Right ventricle myocardium superior (tissue), 1 donor: ENCODE results near the gene DUOX2. TPM values are rescaled to one million over a fixed set of nuclear protein-coding genes. Genes with fewer than 3 reads are reported as not detected.
"Not testable (repeated sequence)": the region's sequence is repeated elsewhere in the genome, so short reads cannot be mapped to it uniquely, and the experiment has no call there.

ENCODE experiments used
- ATAC-seq: fragments of 200-7000 bp; cut with Tn5 transposase; one replicate; pipeline ENCODE4 v1.9.1; 2020; ENCODE audit warnings: mild to moderate bottlenecking; ENCODE audit not compliant: poor library complexity
- DNase-seq: peaks from one replicate; pipeline ENCODE4 v3.0.0-alpha.2; 2020
- intact Hi-C: fragments of 100-400 bp; cut with DNase I; formaldehyde crosslinking; loops from one replicate; pipeline ENCODE4 v1.11.2; 2022
- total RNA-seq: library from RNA; stranded (reverse); fragmentation: NEBNext Ultra II Directional; extraction: Animal tissue kit (Norgen Biotek cat#: 25700); gene quantifications from one replicate; pipeline ENCODE4 v1.2.1, GENCODE V29; 2021
- donor health status: DM: no; HTN: yes; CAD: no; lungs with severe emphysema.

The DUOX2 gene
- total RNA-seq, 1 donor from 2014 or later: 0.08 TPM

DNA sequence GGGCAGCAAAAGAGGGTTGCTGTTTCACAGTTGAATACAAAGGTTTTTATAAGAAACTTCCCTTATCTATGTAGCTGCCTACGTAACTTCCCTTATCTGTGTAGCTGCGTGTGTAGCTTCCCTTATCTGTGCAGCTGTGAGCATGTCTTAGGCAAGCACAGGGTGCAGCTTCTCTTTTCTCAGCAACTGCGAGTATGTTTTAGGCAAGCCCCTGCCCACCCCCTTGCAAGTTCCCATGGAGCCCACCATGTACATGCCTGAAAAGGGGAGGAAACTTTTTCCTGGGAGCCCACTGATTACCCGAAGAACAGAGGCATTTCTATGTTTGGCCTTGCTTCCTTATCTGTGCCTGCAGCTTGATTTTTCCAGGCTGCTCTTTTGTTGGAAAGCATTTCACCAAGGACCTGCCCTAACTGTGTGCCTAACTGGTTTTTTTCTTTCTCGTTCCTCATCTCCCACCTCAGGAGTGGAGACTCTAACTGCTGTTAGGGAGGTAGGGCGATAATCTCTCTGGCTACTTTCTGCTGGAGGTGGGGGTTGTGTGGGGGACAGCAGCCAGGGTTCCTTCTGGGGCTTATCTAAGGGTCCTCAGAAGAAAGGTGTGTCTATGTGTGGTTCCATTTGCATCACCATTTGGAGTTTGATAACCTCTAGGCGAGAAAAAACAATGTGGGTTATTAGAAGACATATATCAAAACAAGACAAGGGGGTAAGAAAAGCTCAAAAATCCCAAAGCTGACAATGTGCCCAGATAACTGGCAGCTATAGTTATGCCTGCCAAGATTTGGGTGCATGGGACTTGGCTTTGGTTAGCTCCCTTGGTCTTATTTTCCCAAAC lies 65.0 kb downstream of the DUOX2 start:
- DNase-seq: no peak
- intact Hi-C loops: loop anchor here (10.0 kb wide), 1 partner anchor 66 kb away; the partner anchor contains the start of genes DUOX2 and DUOXA2
- peak; percentile 73 for ATAC-seq

DNA sequence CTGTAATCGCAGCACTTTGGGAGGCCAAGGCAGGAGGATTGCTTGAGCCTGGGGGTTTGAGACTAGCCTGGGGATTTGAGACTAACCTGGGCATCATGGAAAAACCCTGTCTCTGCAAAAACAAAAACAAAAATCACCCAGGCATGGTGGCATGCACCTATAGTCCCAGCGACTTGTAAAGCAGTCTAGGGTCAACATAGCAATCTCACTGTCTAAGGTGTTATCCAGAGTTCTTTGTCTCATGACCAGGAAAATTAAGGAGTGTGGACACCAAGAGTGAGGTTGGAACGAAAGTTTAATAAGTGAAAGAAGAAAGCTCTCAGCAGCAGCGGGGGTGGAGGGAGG lies 65.6 kb downstream of the DUOX2 start:
- not testable (repeated sequence) for ATAC-seq, DNase-seq
- intact Hi-C loops: loop anchor here (10.0 kb wide), 1 partner anchor 66 kb away; the partner anchor contains the start of genes DUOX2 and DUOXA2

DNA sequence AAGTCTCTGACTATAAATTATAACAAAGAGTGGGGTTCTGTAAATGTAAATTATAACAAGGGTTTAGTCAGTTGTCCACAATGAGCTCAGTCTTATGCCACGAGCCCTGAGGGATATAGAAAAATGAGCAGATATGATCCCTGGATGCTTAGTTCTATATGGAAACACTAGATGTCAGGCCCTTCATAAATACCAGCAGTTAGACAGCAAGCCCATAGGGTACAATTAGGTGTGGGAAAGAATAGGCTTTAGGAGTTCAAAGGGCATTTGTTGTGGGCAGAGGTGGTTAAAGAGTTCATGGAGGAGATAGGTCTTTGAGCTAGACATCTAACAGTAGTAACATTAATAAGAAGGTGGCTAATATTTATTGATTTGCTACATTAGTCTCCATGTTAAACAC lies 69.7 kb downstream of the DUOX2 start:
- intact Hi-C loops: loop anchor here (10.0 kb wide), 1 partner anchor 71 kb away; the partner anchor contains the start of genes DUOX2 and DUOXA2
- DNase-seq, ATAC-seq: not testable (repeated sequence)

DNA sequence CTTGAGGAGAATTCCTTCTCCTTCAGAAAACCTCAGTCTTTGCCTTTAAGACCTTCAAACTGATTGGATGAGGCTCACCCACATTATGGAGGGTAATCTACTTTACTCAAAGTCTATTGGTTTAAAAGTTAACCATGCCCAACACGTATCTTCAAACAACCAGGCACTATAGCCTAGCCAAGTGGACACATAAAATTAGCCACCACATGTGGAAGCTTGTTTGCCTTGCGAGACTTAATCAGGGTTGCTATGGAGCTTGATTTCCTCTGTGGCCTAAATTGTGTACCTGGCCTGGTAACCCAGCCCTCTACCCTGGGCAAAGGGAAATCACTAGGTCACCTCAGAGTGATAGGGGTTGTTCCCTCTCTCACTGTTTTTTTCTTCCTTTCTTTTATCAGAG lies 71.1 kb downstream of the DUOX2 start:
- not testable (repeated sequence) for DNase-seq, ATAC-seq
- intact Hi-C loops: loop anchor here (10.0 kb wide), 1 partner anchor 72 kb away; the partner anchor contains the start of genes DUOX2 and DUOXA2

Other genes starting within 250 kb of the DUOX2 start
- gene TERB2, start 157.5 kb downstream of the DUOX2 start, total RNA-seq: not detected
- gene SORD, start 91.0 kb downstream of the DUOX2 start, total RNA-seq: 12.1 TPM
- gene DUOXA2, start 154 bp upstream of the DUOX2 start, total RNA-seq: not detected
- 0.56 TPM for gene DUOXA1, start 15.7 kb upstream of the DUOX2 start, total RNA-seq
- 1.2 TPM for gene DUOX1, start 15.8 kb upstream of the DUOX2 start, total RNA-seq
- 3.3 TPM for gene SHF, start 73.8 kb upstream of the DUOX2 start, total RNA-seq
- not detected for gene SLC28A2, start 138.1 kb upstream of the DUOX2 start, total RNA-seq